SKM-1 treated with dmso at 0.1 percent for 144 hours (cell line): Measurements from ENCODE around the gene MTNR1B.

ENCODE experiments used
- DNase-seq: peaks from one replicate; lab custom pipeline; 2025; ENCODE audit not compliant: unreplicated experiment; lab: John Stamatoyannopoulos, UW

MTNR1B gene

GRCh38 chr11:92969634-92970347 lies at the start of gene MTNR1B:
Gene MTNR1B (plus strand): TSS chr11:92969651. CDS start chr11:92969726, 75 bp downstream.
- no peak for DNase-seq

GRCh38 chr11:92920331-92920730 lies 49.1 kb upstream of the MTNR1B start:
- DNase-seq, result no peak

GRCh38 chr11:92922731-92923130 lies 46.7 kb upstream of the MTNR1B start:
- DNase-seq, result no peak

DNA sequence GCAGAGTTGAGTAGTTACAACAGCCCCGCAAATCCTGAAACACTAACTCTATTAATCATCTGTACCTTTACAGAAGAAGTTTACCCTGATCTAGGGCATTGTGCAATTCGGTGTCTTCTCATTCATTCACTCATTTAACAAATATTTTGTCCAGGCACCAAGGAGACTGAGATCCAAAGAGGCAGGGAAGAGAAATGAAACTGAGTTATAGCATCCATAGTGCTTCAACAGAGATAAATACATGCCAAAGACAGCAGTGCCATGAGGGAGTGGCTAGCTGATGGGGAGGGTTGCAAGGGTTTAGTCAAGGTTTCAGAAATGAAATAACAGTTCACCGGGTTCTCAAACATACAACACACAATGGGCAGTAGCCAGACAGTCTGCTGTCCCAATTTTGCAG lies 40.2 kb upstream of the MTNR1B start:
- no peak for DNase-seq

- no peak for DNase-seq
These were observed 39.8 kb upstream of the MTNR1B start for GRCh38 chr11:92929653-92930052.

DNA sequence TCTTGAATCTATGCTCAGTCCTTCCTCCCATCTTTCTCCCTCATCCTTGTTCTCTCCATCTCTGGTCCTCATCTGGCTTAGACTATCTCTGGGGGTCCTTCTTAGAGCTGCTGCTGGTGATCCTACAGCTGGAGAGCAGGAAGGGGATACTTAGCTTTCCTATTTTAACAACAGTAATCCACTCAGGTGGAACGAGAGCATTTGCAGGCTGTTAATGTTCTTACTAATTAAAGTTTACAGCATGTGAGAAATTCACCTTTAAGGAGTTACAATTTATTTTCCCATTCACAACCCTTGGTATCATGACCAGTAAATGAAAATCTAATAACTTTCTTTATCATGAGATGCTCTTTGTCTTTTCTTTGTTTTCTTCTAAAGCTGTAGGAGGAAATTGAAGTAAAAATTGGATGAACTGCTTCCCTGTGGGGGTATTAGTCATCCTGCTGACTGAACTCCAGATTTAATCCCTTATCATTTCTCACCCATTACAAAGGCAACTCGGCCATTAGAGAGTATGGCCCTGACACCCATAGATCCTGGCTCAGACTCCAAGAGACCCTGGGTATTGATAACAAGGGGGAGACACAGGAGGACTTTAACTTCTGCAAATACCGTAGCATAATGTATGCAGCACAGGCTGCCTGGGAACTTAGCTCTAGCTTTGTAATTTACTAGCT lies 37.6 kb upstream of the MTNR1B start:
- DNase-seq, result no peak

GRCh38 chr11:92939305-92939704 lies 30.1 kb upstream of the MTNR1B start:
- DNase-seq, result no peak

DNA sequence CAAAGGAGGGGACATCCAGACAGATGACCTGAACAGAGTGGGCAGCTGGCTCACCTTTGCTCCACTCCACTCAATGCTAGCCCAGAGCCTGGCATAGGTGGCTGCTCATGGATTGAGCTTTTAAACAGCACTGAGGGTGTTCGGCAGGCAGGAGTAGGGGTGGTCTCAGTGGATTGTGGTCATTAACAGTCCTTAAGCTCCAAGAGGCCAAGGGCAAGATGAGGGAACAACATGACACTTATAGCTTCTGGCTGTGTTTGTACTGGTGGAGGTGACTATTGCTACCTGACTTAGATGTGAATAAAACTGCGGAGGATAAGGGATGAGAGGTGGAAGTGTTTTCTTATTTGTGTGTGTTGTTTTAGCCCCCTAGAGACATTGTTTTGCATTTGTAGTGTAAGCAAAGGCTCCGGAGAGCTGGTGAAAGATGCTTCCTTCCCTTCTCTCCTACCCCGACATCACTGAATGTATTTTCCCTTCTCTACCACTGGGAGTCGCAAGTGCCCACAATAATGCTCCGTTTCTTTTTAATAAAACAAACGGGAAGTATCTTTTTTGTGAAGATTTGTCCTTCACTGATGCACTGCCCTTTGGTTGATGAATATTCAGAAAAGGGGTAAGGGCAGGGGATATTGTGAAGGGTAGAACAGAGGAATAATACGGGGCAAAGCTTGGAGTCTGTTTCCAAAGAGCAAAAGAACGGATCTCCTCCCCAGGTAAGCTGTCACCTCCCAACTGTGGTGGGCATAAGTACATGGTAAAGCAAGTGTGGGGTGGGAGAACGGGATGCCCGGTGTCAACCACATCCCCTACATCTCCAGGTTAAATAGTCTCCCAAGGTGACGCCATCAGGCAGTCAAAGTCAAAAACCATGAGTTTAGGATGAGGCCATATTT lies 27.5 kb upstream of the MTNR1B start:
- DNase-seq, result peak; percentile 78

- DNase-seq, result no peak
These were observed 22.7 kb upstream of the MTNR1B start for GRCh38 chr11:92946707-92947106.

DNA sequence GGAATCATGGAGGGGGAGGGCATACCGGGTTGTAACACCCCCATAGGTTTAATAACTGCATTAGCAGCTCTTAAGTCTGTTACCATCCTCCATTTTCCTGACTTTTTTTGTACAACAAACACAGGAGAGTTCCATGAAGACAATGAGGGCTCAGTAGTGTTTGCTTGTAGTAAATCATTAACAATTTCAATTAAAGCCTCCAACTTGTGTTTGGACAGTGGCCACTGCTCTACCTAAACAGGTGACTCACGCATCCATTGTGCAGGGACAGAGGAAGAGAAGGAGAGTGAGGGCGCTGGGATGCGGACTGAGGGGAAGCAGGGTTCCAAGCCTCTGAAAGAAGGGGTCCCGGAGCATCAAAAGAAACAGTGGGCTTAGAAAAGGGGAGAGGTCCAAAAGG lies 21.3 kb upstream of the MTNR1B start:
- no peak for DNase-seq

- DNase-seq, result no peak
These were observed 15.4 kb upstream of the MTNR1B start for GRCh38 chr11:92954003-92954402.

DNA sequence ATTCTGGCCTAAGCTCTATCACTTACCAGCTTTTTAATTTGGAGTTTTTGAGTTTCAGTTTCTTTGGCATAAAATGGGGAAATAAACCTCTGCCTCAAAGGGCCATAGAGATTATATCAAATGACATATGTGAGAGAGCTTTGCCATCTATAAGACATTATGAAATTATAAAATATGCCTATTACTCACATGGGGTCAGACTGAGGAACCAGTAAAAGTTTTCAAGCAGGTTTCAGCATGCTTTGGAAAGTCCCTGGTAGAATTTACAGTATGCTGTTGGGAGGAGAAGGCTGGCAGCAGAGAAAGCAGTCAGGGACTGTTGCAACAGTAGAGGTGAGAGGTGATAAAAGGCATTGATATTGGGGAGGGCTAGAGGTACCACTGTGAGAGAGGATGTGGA lies 13.6 kb upstream of the MTNR1B start:
- no peak for DNase-seq

GRCh38 chr11:92960886-92961285 lies 8.6 kb upstream of the MTNR1B start:
- no peak for DNase-seq

GRCh38 chr11:92962446-92962845 lies 7.0 kb upstream of the MTNR1B start:
- DNase-seq, result no peak

GRCh38 chr11:92964471-92964870 lies 5.0 kb upstream of the MTNR1B start:
- no peak for DNase-seq

DNA sequence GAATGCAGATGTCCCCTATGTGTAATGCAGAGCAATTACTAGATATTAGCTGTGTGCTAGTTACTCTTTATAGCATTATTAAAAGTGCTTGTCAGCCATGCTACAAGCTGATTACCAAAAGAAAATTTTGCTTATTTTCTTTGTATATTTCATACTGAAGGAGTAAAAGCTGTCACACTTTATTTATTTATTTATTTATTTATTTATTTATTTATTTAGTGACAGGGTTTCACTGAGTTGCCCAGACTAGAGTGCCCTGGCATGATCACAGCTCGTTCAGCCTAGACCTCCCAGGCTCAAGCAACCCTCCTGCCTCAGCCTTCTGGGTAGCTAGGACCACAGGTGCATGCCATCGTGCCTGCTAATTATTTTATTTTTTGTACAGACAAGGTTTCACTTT lies 4.3 kb upstream of the MTNR1B start:
- no peak for DNase-seq

GRCh38 chr11:92967178-92967577 lies 2.3 kb upstream of the MTNR1B start:
- no peak for DNase-seq

DNA sequence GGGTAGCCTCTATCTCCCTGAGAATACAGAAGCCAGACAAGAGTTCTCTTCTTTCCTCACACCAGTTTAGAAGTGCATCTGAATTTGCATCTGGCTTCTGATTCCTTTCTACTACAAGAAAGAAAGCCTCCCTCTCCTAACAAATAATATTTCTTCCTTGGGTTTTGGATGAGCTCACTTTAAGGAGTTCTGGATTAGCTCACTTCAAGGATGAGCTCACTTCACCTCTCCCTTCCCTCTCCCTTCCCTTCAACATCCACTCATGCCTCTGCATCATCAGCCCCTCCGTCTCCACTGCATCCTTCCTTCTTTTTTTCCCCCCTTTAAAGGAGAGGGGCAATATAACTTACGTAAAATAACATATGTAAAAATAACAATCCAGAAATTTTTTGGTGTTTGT lies 1.6 kb upstream of the MTNR1B start:
- no peak for DNase-seq

DNA sequence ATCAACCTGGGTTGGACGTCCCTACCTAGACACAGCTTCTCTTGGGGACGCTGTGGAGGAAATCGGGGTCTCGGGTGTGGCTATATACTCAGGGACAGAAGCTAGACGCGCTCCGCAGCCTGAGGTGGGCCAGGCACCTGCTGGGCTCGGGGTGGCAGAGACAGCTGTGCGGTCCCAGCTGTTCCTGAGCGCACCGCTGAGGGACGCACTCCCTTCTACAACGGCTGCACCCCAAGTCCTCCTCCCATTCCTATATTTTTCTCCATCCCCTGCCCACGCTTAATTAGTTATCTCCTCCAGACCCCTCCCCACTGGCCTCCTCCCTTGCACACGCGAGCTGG lies 188 bp upstream of the MTNR1B start:
- no peak for DNase-seq

- DNase-seq, result no peak
These were observed 2.8 kb downstream of the MTNR1B start for GRCh38 chr11:92972248-92972647.

GRCh38 chr11:92975285-92975684 lies 5.8 kb downstream of the MTNR1B start:
- DNase-seq, result no peak

- DNase-seq, result no peak
These were observed 7.2 kb downstream of the MTNR1B start for GRCh38 chr11:92976681-92977080.
